Daoy (cell line): ENCODE measurements around the gene SPECC1L. TPM values are rescaled to one million over a fixed set of nuclear protein-coding genes. Genes with fewer than 3 reads are reported as not detected.

ENCODE experiments used
- DNase-seq: peaks from one replicate; pipeline ENCODE4 v3.0.0-alpha.2; 2015; ENCODE audit warnings: low read depth
- total RNA-seq: library from RNA; depleted of rRNA; stranded (reverse); fragments of >200 nt; shearing (Covaris generic); gene quantifications from 2 replicates; pipeline ENCODE4 v1.2.3, GENCODE V29; 2014

SPECC1L gene
- total RNA-seq, 1 experiment from 2014 or later: 21.9 TPM

GRCh38 chr22:24400034-24400725 lies 129.5 kb downstream of the SPECC1L start:
- DNase-seq: no peak

DNA sequence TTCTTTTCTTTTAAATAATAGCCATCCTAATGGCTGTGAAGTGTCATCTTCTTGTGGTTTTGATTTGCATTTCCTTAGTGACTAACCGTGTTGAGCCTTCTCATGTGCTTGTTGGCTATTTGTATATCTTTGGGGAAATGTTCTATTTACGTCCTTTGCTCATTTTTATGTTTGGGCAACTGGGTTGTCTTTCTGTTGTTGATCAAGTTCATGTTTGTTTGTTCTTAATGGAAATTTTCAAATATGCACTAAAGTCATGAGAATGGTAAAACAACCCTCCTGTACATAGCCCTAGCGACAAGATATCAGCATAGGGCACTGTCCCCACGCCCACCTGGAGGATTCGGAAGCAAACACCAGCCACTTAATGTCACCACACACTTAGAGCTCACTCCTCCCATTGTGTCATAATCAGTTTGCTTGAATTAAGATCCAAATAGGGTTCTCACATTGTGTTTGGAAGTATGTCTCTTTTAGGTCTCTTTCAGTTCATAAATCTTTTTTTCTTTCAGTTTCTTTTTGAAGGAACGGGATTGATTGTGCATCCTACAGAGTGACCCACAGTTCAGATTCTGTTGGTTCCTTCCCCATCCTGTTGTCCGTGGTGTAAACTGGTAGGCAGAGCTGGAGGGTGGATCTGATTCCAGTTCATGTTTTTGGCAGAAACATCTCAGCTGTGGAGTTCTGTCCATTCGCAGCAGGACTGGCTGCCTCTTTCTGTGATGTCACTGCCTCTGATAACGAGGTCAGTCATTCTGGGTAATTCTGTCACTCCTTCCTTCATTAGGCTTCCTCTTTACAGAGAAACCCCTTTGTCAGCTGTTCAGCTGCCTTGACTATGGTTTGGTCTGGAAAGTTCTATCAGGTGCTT lies 130.3 kb downstream of the SPECC1L start:
- no peak for DNase-seq

DNA sequence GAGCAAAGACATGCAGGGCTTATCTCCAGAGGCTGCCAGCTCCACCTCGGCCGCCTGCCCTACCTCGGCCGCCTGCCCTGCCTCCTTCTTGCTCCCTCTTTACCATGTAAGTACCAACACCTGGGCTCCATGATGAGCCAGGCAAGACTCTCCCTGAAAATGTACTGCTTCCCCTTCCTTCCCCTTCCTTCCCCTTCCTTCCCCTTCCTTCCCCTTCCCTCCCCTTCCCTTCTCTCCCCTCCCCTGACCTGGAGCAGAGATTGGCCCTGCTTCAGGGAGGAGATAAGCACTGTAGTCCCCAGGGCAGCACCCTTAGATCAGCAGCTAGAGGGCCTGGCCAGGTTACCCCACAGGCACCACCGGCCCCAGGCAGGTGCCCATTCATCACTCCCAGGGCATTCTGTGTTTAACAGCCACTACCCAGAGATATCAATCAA lies 131.3 kb downstream of the SPECC1L start:
- DNase-seq: no peak

- DNase-seq: peak; percentile 90
Observed at GRCh38 chr22:24402460-24403192, 132.0 kb downstream of the SPECC1L start.

DNA sequence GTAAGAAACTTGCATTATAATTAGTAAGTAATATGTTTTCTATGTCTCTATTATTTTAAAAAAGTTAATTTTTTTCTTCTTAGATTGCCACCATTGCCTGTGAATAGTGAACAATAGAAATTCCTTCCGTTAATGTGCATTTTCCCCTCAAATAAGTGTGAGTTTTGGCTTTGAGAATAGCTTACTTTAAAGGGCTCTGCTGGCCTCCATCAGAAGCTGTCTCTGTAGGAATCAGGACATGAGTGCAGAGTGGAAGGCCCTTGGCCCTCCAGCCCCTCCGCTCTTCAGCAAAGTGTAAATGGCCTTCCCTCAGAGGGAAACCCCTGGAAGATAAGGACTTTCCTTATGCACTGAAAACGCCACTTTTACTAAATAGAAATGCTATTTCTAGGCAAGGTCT lies 132.7 kb downstream of the SPECC1L start:
- DNase-seq: no peak

GRCh38 chr22:24404561-24405275 lies 134.1 kb downstream of the SPECC1L start:
- no peak for DNase-seq

GRCh38 chr22:24405631-24406321 lies 135.1 kb downstream of the SPECC1L start:
- DNase-seq: no peak

- no peak for DNase-seq
Observed at GRCh38 chr22:24406322-24407277, 136.0 kb downstream of the SPECC1L start.

DNA sequence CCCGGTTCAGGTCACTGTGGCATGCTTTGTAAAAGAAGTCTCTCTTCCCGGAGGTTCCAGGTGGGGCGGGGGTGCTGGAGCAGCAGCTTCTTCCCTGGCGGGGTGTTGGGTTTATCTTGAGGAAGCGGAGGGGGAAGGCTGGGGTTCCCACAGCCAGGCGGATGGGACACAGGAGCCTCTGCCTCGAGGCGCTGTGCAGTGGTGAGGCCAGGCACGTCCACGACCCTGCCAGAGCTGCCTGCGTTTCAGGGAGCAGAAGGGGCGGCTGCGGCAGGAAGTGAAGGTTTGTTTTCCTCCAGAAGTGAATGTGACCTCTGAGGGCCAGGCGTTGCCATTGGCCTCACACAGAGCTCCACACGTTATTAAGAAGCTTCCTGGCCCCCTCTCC lies 136.6 kb downstream of the SPECC1L start:
- DNase-seq: no peak

DNA sequence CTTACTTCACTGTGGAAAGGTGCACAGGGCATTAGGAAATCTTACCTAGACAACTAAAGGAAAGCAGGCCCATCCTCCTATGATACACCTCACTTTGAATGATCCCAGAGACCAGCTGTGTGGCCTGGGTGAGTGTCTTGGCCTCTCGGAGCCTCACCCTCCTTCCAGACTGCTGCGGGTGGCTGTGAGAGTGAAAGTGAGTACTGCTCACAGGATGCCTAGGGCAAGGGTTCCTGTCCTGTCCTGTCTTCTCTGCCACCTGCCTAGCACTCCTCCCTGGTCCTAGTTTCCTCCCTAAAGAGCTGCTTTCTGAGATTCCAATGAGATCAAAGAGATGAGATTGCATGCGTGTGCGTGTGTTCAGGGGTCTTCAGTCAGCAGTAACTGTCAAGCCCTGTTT lies 137.3 kb downstream of the SPECC1L start:
- no peak for DNase-seq

DNA sequence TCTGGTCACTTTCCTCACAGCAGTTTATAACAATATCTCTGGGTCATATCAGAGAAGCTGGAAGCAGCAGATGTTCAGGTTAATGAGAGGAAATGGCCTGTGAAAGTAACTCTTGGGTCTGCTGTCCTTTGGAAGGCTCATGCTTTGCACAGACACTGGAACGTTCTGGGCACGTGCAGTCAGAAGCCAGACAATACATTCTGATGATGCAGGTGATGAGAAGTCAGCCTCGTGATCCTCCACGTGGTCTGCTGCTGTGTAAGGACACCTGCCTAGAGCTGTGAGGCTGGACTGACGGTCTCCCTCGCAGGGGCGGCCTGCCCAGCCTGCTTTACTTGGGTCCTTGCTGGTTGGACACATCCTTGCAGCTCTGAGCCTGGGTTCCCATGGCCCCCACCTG lies 138.0 kb downstream of the SPECC1L start:
- DNase-seq: no peak

- DNase-seq: no peak
Observed at GRCh38 chr22:24409707-24410106, 139.1 kb downstream of the SPECC1L start.

DNA sequence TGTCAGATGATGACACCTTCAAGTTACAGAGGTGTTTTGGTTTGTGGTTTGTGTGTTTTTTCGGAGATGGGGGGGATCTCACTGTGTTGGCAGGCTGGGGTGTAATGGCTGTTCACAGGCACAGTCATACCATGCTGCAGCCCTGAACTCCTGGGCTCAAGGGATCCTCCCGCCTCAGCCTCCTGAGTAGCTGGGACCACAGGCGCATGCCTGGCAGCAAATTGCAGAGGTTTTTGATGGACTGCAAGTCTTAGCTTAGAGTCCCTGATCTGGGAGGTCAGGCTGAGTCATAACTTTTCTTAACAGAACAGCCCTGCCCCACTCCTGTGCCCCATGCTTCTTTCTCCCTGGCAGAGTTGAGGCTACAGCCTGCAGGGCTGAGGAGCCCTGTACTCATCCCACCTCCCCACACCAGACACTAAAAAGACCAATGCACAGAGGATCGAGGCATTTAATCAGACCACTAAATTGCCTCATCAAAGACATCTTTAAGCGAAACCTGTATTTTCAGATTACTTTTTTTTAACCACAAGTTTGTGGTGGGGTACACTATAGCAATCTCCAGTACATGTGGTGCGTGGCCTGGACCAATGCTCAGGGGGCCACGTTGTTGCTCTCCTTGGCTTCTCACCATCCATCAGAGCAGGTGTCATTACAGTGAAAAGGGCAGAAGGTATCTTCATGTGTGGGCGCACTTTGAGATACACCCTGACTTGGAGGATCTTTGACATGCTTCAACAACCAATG lies 139.7 kb downstream of the SPECC1L start:
- no peak for DNase-seq

- DNase-seq: no peak
Observed at GRCh38 chr22:24411256-24412004, 140.8 kb downstream of the SPECC1L start.

- DNase-seq: no peak
Observed at GRCh38 chr22:24412274-24412673, 141.6 kb downstream of the SPECC1L start.

DNA sequence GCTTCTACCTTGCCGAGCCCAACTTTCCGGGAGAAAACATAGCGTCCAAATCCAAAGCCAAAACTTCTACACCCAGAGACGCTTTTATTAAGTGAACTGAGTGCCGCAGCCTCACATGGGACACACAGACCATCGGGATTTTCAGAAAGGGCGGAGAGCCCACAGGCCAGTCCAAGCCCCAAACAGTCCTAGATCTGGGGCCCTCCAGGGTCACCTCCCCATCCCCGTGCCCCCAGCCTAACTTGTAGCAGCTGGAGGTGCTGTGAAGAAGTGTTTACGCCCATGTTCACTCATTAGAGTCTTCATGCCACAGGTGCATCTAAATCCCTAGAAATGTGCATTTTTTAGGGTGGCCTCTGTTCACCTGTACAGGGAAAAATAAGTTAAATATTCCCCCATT lies 142.6 kb downstream of the SPECC1L start:
- no peak for DNase-seq

- DNase-seq: no peak
Observed at GRCh38 chr22:24413736-24414385, 143.2 kb downstream of the SPECC1L start.

DNA sequence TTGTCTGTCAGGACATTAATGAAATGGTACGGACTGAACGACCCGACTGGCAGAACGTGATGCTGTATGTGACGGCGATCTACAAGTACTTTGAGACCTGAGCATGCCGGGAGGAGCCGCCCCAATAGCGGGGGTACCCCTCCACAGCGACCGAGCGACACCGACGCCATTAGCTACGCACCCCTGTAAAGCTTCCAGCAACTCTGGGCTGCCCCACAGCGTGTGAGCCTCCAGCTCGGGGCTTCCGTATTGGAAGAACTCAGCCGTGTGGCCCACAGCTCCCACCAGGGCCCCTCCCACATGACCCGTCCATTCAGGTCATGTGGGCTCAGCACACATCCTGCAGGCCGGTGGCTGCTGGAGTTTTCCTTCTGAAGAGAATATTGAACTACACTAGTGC lies 143.9 kb downstream of the SPECC1L start:
- no peak for DNase-seq
